ENCODE data around the gene PRKCA.

The PRKCA gene

GRCh38 chr17:66273586-66273848, 28.9 kb upstream of the PRKCA start:
- TF ChIP-seq CTCF (IDR thresholded peaks at IDR 0.05; ENCODE audit: low read depth, low read length) = no peak
- no peaks in the 10 kb centered on the region for H3K36me3 ChIP-seq
- peaks cover 3% of the 10 kb centered on the region; the same call in 1 of the 2 replicates for H3K4me1 ChIP-seq
- H3K4me3 ChIP-seq (ENCODE audit: low read depth, low read length) = no peak overlapping the region
- peaks cover 2% of the 10 kb centered on the region; the same call in 1 of the 2 replicates for H3K9me3 ChIP-seq
- H3K27me3 ChIP-seq = no peaks in the 10 kb centered on the region
- no peak for DNase-seq

GRCh38 chr17:66275651-66276050, 26.8 kb upstream of the PRKCA start:
- Histone ChIP-seq H3K4me1 (peaks cover 3% of the 10 kb centered on the region; the same call in 1 of the 2 replicates), H3K27me3 (no peaks in the 10 kb centered on the region), H3K4me3 (ENCODE audit: low read depth, low read length) (no peak overlapping the region), H3K36me3 (no peaks in the 10 kb centered on the region), H3K9me3 (peaks cover 2% of the 10 kb centered on the region; the same call in 1 of the 2 replicates)
- no peak for TF ChIP-seq CTCF (IDR thresholded peaks at IDR 0.05; ENCODE audit: low read depth, low read length)
- no peak for DNase-seq

- no peak for TF ChIP-seq CTCF (IDR thresholded peaks at IDR 0.05; ENCODE audit: low read depth, low read length)
- no peaks in the 10 kb centered on the region for H3K27me3 ChIP-seq
- no peak overlapping the region for H3K4me3 ChIP-seq (ENCODE audit: low read depth, low read length)
- no peak for DNase-seq
- H3K4me1 ChIP-seq = peaks cover 3% of the 10 kb centered on the region; the same call in 1 of the 2 replicates
- peaks cover under 1% of the 10 kb centered on the region; the same call in 1 of the 2 replicates for H3K9me3 ChIP-seq
- H3K36me3 ChIP-seq = no peaks in the 10 kb centered on the region
Measured at GRCh38 chr17:66276328-66276937, 26.0 kb upstream of the PRKCA start.

DNA sequence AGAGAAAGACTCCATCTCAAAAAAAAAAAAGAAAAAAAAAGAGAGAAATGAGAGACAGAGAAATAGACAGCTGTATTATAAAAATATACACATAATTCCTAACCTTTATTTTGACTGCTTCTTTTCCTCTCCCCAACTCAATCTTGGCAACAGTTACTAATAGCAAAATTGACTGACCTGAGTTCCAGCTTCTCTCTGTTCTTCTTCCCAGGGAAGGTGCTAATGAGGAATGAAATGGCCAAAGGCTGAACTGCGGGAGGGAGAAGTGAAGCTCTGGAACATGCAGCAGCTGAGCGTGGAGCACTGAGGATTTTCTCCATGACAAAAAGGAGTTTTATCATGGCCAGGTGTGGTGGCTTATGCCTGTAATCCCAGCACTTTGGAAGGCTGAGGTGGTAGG, 25.2 kb upstream of the PRKCA start:
- TF ChIP-seq CTCF (IDR thresholded peaks at IDR 0.05; ENCODE audit: low read depth, low read length) = no peak
- no peak for DNase-seq
- H3K4me1 ChIP-seq = peaks cover 3% of the 10 kb centered on the region; the same call in 1 of the 2 replicates
- no peaks in the 10 kb centered on the region for H3K9me3 ChIP-seq
- H3K27me3 ChIP-seq = no peaks in the 10 kb centered on the region
- H3K36me3 ChIP-seq = no peaks in the 10 kb centered on the region
- no peak overlapping the region for H3K4me3 ChIP-seq (ENCODE audit: low read depth, low read length)

GRCh38 chr17:66281661-66282369, 20.6 kb upstream of the PRKCA start:
- H3K9me3 ChIP-seq = no peaks in the 10 kb centered on the region; the same call in 1 of the 2 replicates
- no peak for DNase-seq
- H3K4me1 ChIP-seq = no peaks in the 10 kb centered on the region
- TF ChIP-seq CTCF (IDR thresholded peaks at IDR 0.05; ENCODE audit: low read depth, low read length) = no peak
- H3K27me3 ChIP-seq = no peaks in the 10 kb centered on the region
- H3K36me3 ChIP-seq = no peaks in the 10 kb centered on the region
- H3K4me3 ChIP-seq (ENCODE audit: low read depth, low read length) = no peak overlapping the region

DNA sequence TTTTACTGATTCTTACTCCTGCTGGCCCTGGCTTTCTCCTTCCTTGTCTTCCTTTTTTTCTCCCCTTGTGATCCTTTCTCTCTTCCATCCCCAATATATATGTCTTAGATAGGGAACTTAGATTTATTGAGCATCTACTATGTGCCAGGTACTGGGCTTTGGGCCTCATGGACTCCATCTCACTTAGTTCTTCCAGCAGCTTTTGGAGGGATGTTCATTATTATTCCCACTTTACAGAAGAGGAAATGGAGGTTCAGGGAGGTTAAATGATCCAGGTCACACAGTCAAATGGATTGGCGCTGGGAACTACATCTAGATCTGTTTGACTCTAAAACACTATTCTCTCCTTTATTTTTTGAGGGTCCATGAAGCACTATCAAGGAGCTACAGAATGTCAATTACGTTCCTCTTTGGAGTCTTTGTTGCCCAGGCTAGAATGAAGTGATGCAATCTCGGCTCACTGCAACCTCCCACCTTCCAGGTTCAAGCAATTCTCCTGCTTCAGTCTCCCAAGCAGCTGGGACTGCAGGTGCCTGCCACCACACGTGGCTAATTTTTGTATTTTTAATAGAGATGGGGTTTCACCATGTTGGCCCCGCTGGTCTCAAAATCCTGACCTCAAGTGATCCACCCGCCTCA, 19.0 kb upstream of the PRKCA start:
- no peak overlapping the region for H3K4me3 ChIP-seq (ENCODE audit: low read depth, low read length)
- H3K4me1 ChIP-seq = no peaks in the 10 kb centered on the region
- no peaks in the 10 kb centered on the region for H3K36me3 ChIP-seq
- H3K27me3 ChIP-seq = no peaks in the 10 kb centered on the region
- no peaks in the 10 kb centered on the region; the same call in 1 of the 2 replicates for H3K9me3 ChIP-seq
- DNase-seq = no peak
- TF ChIP-seq CTCF (IDR thresholded peaks at IDR 0.05; ENCODE audit: low read depth, low read length) = no peak
